HG03575 (cell line): ENCODE results near the gene USP27X.
A peak's percentile ranks its signal among the peaks of the same experiment; 100 is the strongest.

Experiments used
- ATAC-seq: cut with Tn5 transposase; IDR thresholded peaks from one replicate; pipeline ENCODE4 v1.9.1; 2021; ENCODE audit not compliant: unreplicated experiment, insufficient number of reproducible peaks, low FRiP score; ENCODE audit errors: extremely low read depth

The USP27X gene

GRCh38 chrX:49879656-49880277 lies 483 bp downstream of the USP27X start:
- ATAC-seq = no peak

DNA sequence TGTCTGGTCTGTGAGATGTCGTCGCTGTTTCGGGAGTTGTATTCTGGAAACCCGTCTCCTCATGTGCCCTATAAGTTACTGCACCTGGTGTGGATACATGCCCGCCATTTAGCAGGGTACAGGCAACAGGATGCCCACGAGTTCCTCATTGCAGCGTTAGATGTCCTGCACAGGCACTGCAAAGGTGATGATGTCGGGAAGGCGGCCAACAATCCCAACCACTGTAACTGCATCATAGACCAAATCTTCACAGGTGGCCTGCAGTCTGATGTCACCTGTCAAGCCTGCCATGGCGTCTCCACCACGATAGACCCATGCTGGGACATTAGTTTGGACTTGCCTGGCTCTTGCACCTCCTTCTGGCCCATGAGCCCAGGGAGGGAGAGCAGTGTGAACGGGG lies 1.4 kb downstream of the USP27X start:
- no peak for ATAC-seq

- no peak for ATAC-seq
Measured at GRCh38 chrX:49884290-49884862, 5.1 kb downstream of the USP27X start.

DNA sequence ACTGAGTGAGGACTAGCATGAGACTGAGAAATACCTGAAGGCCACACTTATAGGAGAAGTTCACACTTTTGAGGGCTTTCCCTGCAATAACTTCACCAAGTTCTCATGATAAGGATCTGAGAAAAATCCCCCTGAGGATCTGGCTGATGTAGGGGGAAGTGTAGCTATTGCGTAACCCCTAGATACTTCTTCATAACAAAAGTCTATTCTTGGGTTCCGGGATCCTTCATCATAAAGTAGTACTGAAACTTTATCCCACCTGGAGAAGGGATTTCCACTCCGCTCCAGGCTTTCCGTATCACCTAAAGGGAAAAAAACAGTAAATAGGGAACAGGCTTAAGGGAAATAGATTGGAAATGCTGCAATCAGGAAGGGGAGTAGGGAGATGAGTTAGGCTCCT lies 13.3 kb downstream of the USP27X start:
- ATAC-seq = no peak

DNA sequence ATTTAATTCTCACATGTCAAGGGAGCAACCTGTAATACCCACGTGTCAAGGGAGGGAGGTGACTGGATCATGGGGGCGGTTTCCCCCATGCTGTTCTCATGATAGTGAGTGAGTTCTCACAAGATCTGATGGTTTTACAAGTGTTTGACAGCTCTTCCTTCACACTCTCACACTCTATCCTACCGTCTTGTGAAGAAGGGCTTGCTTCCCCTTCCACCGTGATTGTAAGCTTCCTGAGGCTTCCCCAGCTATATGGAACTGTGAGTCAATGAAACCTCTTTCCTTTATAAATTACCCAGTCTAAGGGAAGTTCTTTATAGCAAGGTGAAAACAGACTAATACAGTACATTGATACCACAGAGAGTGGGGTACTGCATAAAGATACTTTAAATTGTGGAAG lies 17.7 kb downstream of the USP27X start:
- ATAC-seq = no peak

GRCh38 chrX:49901048-49901447 lies 21.8 kb downstream of the USP27X start:
- ATAC-seq = no peak

GRCh38 chrX:49910344-49910743 lies 31.1 kb downstream of the USP27X start:
- ATAC-seq = no peak

DNA sequence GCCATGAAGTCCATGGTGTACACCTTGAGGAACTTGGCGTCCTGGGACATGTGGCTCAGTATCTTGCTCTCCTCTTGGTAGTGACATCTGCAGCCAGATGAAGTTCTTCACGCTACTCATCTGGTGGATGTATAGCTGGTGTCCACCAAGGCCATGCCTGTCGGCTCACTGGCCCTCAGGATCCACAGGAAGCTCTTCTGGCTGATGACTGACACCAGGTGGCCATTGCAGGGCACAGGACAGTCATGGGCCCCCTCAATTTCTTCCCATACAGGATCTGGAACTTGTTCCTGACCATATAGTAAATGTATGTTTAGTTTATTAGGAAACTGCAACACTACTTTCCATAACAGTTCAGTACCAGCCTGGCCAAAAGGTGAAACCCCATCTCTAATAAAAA lies 32.8 kb downstream of the USP27X start:
- no peak for ATAC-seq

DNA sequence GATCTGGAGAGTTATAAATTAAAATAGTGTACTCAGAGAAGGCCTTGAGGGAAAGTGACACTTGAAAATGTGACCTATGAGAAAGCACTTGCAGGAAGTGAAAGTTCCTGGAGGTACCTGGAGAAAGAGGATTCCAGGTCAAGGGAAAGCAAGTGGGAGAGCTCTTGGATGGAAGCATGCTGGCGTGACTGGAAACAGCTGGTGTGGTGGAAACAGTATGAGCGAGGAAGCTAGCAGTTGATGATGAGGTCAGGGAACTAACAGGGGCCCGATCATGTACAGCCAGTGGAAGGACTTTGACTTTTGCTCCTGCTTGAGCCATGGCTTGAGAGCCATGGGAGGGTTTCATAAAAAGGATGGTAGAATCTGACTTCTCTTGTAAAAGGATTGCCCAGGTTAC lies 33.6 kb downstream of the USP27X start:
- no peak for ATAC-seq

GRCh38 chrX:49915361-49916222 lies 36.3 kb downstream of the USP27X start:
- ATAC-seq = no peak

DNA sequence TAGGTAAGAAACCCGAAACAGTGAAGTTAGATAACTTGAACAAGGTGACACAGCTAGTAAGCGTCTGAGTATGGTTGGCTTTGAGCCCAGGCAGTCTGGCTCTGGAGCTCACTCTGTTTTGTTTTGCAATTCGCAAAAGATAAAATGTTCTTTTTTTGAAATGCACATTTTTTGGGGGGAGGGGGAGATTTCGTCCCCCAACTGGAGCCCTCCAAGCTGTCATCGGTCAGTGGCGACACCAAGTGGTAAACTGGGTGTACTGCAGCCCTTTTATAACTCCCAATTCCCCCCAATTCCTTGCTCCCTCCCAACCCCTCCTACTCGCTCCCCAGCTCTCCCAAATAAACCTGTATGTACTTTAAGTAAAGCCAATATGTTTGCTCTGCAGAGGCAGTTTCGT lies 40.3 kb downstream of the USP27X start:
- ATAC-seq = no peak

- ATAC-seq = no peak
Measured at GRCh38 chrX:49921109-49921508, 41.8 kb downstream of the USP27X start.

DNA sequence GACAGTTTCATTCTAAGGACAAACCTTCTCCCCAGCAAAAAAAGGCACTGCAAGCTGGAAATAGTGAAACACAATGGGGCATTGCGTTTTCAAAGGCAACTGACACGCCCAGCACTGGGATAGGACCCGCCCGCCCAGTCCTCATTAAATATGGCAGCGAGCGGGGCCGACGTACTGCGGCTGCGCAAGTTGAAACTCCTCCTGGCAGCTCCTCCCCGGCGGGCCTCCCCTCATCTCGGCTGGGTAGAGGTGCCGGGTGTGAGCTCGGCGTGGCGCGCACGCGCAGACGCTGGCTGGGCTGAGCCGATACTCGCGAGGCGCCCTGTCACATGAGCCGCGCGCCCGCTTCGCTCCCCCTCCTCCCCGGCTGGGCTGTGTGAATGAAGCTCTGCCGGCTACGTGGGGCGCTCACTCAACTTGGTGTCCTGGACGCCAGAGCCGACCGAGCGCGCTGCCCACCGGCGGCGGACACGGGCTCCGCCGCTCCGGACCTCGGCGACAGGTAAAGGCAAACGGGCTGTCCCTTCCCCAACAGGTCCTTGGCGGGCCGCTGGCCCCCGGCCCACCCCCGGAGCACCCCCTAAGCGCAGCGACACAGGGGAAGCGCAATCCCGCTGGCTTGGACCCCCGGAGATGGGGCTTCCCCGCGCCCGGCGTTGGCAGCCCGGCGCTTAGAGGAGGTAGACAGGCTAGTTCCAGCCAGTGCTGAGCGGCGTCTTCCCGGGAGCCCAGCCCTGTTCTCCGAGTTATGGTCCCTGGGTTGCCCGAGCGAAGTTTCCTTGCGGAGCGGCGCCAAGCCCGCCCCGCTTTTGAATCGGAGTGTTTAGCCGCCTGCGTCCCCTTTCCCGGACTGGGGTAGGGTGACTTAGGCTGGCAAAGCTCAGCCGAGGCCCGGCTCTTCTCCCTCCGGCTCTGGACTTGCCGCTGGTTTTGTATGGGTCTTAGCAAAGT lies 43.3 kb downstream of the USP27X start, which contains the start of gene CLCN5:
Gene CLCN5 (plus strand): TSS at position 306 of the 951 bp plus-strand sequence. CDS start 2,703 bp downstream, outside the sequence.
- peak; percentile 66 for ATAC-seq

- no peak for ATAC-seq
Measured at GRCh38 chrX:49925176-49925575, 45.9 kb downstream of the USP27X start.

DNA sequence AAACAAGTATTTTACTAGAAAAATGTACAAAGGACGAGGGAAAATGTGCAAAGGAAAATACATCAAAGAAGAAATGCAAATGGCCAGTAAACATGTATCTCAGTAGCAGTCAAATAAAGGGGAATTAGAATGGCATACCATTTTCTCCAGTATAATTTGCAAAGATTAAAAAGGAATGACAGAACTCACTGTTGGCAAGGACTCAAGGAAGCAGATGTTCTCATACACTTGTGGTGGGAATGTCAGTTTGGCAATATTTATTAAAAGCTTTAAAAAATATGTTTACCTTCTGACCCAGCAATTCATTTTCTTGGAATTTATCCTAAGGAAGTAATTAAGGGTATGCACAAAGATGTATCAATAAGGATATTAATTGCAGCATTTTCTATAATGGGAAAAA lies 50.8 kb downstream of the USP27X start:
- no peak for ATAC-seq
